ENCODE results near the gene PLPPR1. TPM values are rescaled to one million over a fixed set of nuclear protein-coding genes. Genes with fewer than 3 reads are reported as not detected.

Gene PLPPR1
- total RNA-seq = not detected

- Mint-ChIP-seq H3K4me1 (no peaks in the 10 kb centered on the region), H3K36me3 (ENCODE audit: low read depth) (no peaks in the 10 kb centered on the region), H3K27ac (no peak within 1 kb of the TSS), H3K9me3 (no peaks in the 10 kb centered on the region), H3K4me3 (no peak within 1 kb of the TSS), H3K27me3 (peaks cover 51% of the 10 kb centered on the region)
- DNase-seq = no peak
- POLR2A ChIA-PET = no interaction called here
- CTCF ChIA-PET = interaction anchor here (1.0 kb wide), 1 partner anchor 10 kb away, joined by 3 read pairs; no protein-coding TSS in a partner anchor
Measured at GRCh38 chr9:101028346-101029314, at the start of gene PLPPR1. PLPPR1 (plus strand) TSS chr9:101028727.

GRCh38 chr9:100989731-100990130 lies 38.8 kb upstream of the PLPPR1 start:
- no peaks in the 10 kb centered on the region for H3K27me3 Mint-ChIP-seq
- DNase-seq = no peak
- H3K4me3 Mint-ChIP-seq = no peak overlapping the region
- H3K36me3 Mint-ChIP-seq (ENCODE audit: low read depth) = no peaks in the 10 kb centered on the region
- no peaks in the 10 kb centered on the region for H3K4me1 Mint-ChIP-seq
- POLR2A ChIA-PET = no interaction called here
- CTCF ChIA-PET = no interaction called here
- H3K9me3 Mint-ChIP-seq = no peaks in the 10 kb centered on the region
- no peak overlapping the region for H3K27ac Mint-ChIP-seq

- no peak overlapping the region for H3K4me3 Mint-ChIP-seq
- POLR2A ChIA-PET = no interaction called here
- no peaks in the 10 kb centered on the region for H3K9me3 Mint-ChIP-seq
- CTCF ChIA-PET = no interaction called here
- DNase-seq = no peak
- no peaks in the 10 kb centered on the region for H3K36me3 Mint-ChIP-seq (ENCODE audit: low read depth)
- no peaks in the 10 kb centered on the region for H3K27me3 Mint-ChIP-seq
- no peak overlapping the region for H3K27ac Mint-ChIP-seq
- H3K4me1 Mint-ChIP-seq = no peaks in the 10 kb centered on the region
Measured at GRCh38 chr9:100990605-100991381, 37.7 kb upstream of the PLPPR1 start.

DNA sequence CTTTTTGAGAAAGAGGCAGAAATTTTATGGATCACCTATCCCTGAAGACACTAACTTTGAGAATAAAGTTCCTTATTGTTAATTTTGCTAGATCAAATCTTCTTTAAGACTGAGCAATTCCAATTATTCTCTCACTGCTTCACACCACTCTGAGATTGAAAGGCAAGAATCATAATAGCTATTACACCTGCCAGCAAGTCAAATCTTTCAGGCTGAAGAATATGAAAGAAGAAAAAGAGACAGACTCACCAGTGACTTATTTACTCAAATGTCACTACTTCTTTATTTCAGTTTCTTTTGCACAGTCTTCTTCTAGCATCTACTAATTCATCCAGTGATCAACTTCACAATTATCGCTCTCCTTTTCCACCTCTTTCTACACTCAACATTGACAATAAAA lies 35.9 kb upstream of the PLPPR1 start:
- POLR2A ChIA-PET = no interaction called here
- CTCF ChIA-PET = no interaction called here
- Mint-ChIP-seq H3K36me3 (ENCODE audit: low read depth) (no peaks in the 10 kb centered on the region), H3K4me1 (no peaks in the 10 kb centered on the region), H3K27ac (no peak overlapping the region), H3K9me3 (no peaks in the 10 kb centered on the region), H3K4me3 (no peak overlapping the region), H3K27me3 (no peaks in the 10 kb centered on the region)
- no peak for DNase-seq

DNA sequence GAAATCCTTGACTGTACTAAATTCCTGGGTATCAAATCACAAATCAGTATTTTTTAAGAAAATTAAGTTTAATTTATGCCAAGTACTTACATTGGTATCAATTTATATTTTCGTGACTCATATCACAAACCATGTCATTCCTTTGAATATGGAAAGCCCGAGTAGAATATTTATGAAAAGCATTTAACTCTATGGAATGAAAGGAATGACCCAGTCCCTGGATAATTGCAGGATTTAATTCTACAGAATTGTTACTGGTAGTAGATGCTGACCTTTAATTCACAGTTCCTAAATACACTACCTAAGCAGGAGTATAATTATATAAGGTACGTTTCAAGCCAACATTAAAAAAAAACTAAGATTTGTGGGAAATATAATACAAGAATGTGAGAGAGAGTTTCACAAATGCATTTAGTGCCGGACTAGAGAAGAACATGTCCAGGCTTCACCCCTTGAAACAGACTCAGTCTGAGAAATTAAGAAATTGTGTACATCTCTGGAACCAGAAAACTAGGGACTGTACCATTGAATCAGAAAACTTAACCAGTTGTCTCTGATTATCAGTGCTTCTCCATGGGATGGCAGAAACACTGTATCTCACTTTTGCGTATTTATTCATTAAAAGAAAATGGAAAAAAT lies 28.5 kb upstream of the PLPPR1 start:
- no peaks in the 10 kb centered on the region for H3K36me3 Mint-ChIP-seq (ENCODE audit: low read depth)
- no peak overlapping the region for H3K4me3 Mint-ChIP-seq
- CTCF ChIA-PET = no interaction called here
- no peaks in the 10 kb centered on the region for H3K27me3 Mint-ChIP-seq
- H3K4me1 Mint-ChIP-seq = no peaks in the 10 kb centered on the region
- H3K9me3 Mint-ChIP-seq = no peaks in the 10 kb centered on the region
- DNase-seq = no peak
- POLR2A ChIA-PET = no interaction called here
- no peak overlapping the region for H3K27ac Mint-ChIP-seq

GRCh38 chr9:101005246-101005645 lies 23.3 kb upstream of the PLPPR1 start:
- DNase-seq = no peak
- H3K27ac Mint-ChIP-seq = no peak overlapping the region
- ChIA-PET CTCF (no interaction called here), POLR2A (no interaction called here)
- no peaks in the 10 kb centered on the region for H3K36me3 Mint-ChIP-seq (ENCODE audit: low read depth)
- H3K4me1 Mint-ChIP-seq = no peaks in the 10 kb centered on the region
- no peaks in the 10 kb centered on the region for H3K9me3 Mint-ChIP-seq
- H3K27me3 Mint-ChIP-seq = no peaks in the 10 kb centered on the region
- H3K4me3 Mint-ChIP-seq = no peak overlapping the region

GRCh38 chr9:101014566-101014965 lies 14.0 kb upstream of the PLPPR1 start:
- Mint-ChIP-seq H3K27ac (no peak overlapping the region), H3K27me3 (no peaks in the 10 kb centered on the region), H3K9me3 (no peaks in the 10 kb centered on the region), H3K36me3 (ENCODE audit: low read depth) (no peaks in the 10 kb centered on the region), H3K4me1 (no peaks in the 10 kb centered on the region), H3K4me3 (no peak overlapping the region)
- POLR2A ChIA-PET = no interaction called here
- CTCF ChIA-PET = no interaction called here
- DNase-seq = no peak

- ChIA-PET CTCF (no interaction called here), POLR2A (no interaction called here)
- H3K4me1 Mint-ChIP-seq = no peaks in the 10 kb centered on the region
- H3K4me3 Mint-ChIP-seq = no peak overlapping the region
- no peaks in the 10 kb centered on the region for H3K36me3 Mint-ChIP-seq (ENCODE audit: low read depth)
- no peak overlapping the region for H3K27ac Mint-ChIP-seq
- no peak for DNase-seq
- H3K9me3 Mint-ChIP-seq = no peaks in the 10 kb centered on the region
- no peaks in the 10 kb centered on the region for H3K27me3 Mint-ChIP-seq
Measured at GRCh38 chr9:101018467-101018866, 10.1 kb upstream of the PLPPR1 start.

DNA sequence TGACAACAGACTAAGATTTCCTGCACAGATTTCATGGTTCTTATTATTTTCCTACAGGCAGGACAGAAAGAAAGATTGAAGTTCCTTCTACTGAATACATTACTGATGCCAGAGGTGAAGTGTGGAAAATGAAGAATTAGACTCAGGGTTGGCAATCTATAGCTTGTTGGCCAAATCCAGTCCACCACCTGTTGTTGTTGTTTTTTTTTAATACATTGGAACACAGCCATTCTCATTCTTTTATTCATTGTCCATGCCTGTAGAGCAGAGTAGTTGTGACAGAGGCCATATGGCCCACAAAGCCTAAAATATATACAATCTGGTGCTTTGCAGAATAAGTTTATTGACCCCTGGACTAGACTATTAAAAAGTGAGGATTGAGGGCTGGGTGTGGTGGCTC lies 5.8 kb upstream of the PLPPR1 start:
- H3K36me3 Mint-ChIP-seq (ENCODE audit: low read depth) = no peaks in the 10 kb centered on the region
- no peak overlapping the region for H3K4me3 Mint-ChIP-seq
- no peaks in the 10 kb centered on the region for H3K9me3 Mint-ChIP-seq
- ChIA-PET CTCF (interaction anchor here (0.6 kb wide), 1 partner anchor 91 kb away, joined by 3 read pairs; no protein-coding TSS in a partner anchor), POLR2A (no interaction called here)
- H3K27me3 Mint-ChIP-seq = peaks cover 19% of the 10 kb centered on the region
- no peaks in the 10 kb centered on the region for H3K4me1 Mint-ChIP-seq
- no peak overlapping the region for H3K27ac Mint-ChIP-seq
- no peak for DNase-seq

GRCh38 chr9:101025940-101026339 lies 2.6 kb upstream of the PLPPR1 start:
- CTCF ChIA-PET = no interaction called here
- no peak for DNase-seq
- peaks cover 43% of the 10 kb centered on the region for H3K27me3 Mint-ChIP-seq

GRCh38 chr9:101026824-101027223 lies 1.7 kb upstream of the PLPPR1 start:
- no peaks in the 10 kb centered on the region for H3K9me3 Mint-ChIP-seq
- DNase-seq = no peak
- no peaks in the 10 kb centered on the region for H3K4me1 Mint-ChIP-seq
- no peak overlapping the region for H3K4me3 Mint-ChIP-seq
- H3K27me3 Mint-ChIP-seq = peaks cover 51% of the 10 kb centered on the region
- H3K36me3 Mint-ChIP-seq (ENCODE audit: low read depth) = no peaks in the 10 kb centered on the region
- ChIA-PET CTCF (no interaction called here), POLR2A (no interaction called here)
- no peak overlapping the region for H3K27ac Mint-ChIP-seq

More at GRCh38 chr9:101025940-101026339, 2.6 kb upstream of the PLPPR1 start:
- POLR2A ChIA-PET = no interaction called here
- Mint-ChIP-seq H3K4me1 (no peaks in the 10 kb centered on the region), H3K36me3 (ENCODE audit: low read depth) (no peaks in the 10 kb centered on the region), H3K4me3 (no peak overlapping the region), H3K27ac (no peak overlapping the region), H3K9me3 (no peaks in the 10 kb centered on the region)

DNA sequence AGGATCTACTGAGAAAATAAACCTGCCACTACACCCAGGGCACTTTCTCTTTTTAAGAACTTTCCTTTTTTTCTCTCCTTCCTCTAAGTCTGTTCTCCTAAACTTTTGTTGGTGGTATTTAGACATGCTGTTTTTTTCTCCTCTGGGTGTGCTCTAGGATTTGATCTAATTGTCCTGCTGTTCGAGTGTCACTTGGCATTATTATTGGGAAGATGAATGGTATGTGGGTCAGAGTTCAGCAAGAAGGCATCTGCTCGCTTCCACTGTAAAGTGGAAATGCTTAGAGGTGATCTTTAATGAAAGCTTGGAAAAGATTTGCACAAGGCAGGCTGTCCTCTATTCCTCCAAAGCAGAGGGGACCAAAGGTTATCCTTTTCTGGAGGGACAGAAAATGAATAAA lies 1.3 kb upstream of the PLPPR1 start:
- Mint-ChIP-seq H3K27ac (no peak overlapping the region), H3K36me3 (ENCODE audit: low read depth) (no peaks in the 10 kb centered on the region), H3K27me3 (peaks cover 51% of the 10 kb centered on the region), H3K9me3 (no peaks in the 10 kb centered on the region), H3K4me3 (no peak overlapping the region), H3K4me1 (no peaks in the 10 kb centered on the region)
- POLR2A ChIA-PET = no interaction called here
- CTCF ChIA-PET = no interaction called here
- no peak for DNase-seq

DNA sequence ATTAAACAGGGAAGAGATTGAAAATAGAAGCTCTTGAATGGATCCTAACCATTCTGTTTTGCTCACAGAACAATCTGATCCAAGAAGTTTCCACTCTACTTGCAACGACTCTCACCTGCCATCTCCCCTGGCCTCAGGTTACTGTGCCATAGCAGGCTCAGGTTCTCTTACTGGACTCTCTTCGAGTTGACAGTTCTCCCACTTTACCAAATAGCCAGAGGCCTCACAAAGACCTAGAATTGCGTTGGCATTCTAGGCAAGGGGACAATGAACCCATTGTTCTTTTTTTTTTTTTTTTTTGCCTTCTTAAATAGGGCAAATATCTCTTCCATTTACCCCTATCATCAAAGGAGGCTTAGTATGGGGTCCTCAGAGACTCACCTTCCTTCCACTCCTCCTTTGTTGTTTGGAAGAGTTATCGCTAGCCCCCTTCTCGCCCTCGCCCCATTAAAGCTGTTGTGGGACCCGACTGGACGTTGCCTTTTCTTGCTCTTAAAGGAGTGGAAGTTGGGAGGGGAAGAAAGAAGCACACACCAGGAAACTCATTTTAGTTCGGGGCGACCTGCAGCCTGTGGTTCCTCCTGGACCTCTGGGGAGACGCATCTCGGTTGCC lies 688 bp upstream of the PLPPR1 start:
- POLR2A ChIA-PET = no interaction called here
- DNase-seq = no peak
- CTCF ChIA-PET = interaction anchor here (1.0 kb wide), 1 partner anchor 11 kb away, joined by 3 read pairs; no protein-coding TSS in a partner anchor
- no peaks in the 10 kb centered on the region for H3K9me3 Mint-ChIP-seq
- H3K4me1 Mint-ChIP-seq = no peaks in the 10 kb centered on the region
- H3K27me3 Mint-ChIP-seq = peaks cover 51% of the 10 kb centered on the region
- no peak overlapping the region for H3K4me3 Mint-ChIP-seq
- H3K36me3 Mint-ChIP-seq (ENCODE audit: low read depth) = no peaks in the 10 kb centered on the region
- no peak overlapping the region for H3K27ac Mint-ChIP-seq

Measured in activated CD4-positive, alpha-beta T cell treated with anti-CD3 and anti-CD28 coated beads, Interleukin-2, amount 10 ng/mL, durations not matched to agents 7 days and 5 days (primary cell).